GM12872 (cell line): ENCODE measurements around the gene CPLX3.

Experiments
- CTCF ChIP-seq: IDR thresholded peaks from 3 replicates; pipeline ENCODE4 v1.5.1; 2011; ENCODE audit warnings: low read depth, mild to moderate bottlenecking, low read length, moderate library complexity; ENCODE audit not compliant: insufficient read depth

Gene CPLX3

GRCh38 chr15:74826364-74826819 lies at the start of gene CPLX3:
CPLX3 (plus strand) TSS chr15:74826627; CDS start chr15:74826704, 77 bp downstream.
- no peak for TF ChIP-seq CTCF

- 0 out of 3 replicates have a peak, but pooled peaks have one; percentile 1 for TF ChIP-seq CTCF
Measured at GRCh38 chr15:74776821-74777768, 49.3 kb upstream of the CPLX3 start.

GRCh38 chr15:74777769-74778598 lies 48.4 kb upstream of the CPLX3 start:
- TF ChIP-seq CTCF = no peak

- TF ChIP-seq CTCF = no peak
Measured at GRCh38 chr15:74778599-74778970, 47.8 kb upstream of the CPLX3 start.

- TF ChIP-seq CTCF = no peak
Measured at GRCh38 chr15:74779162-74779648, 47.2 kb upstream of the CPLX3 start.

- no peak for TF ChIP-seq CTCF
Measured at GRCh38 chr15:74780523-74781430, 45.6 kb upstream of the CPLX3 start.
